Right atrium auricular region (tissue), 2 donors: ENCODE data around the gene SPDEF. TPM values are rescaled to one million over a fixed set of nuclear protein-coding genes. Genes with fewer than 3 reads are reported as not detected.

Experiments used
- DNase-seq: peaks from one replicate; pipeline ENCODE4 v3.0.0-alpha.2; 2019; ENCODE audit warnings: low spot score
- H3K27ac ChIP-seq, 2 donors: fragments of 200-600 bp; sonication (generic); 1 replicate in 1 of 2; 2 replicates in 1 of 2; pipeline ENCODE4 v1.5.1; 2016 to 2019
- H3K27me3 ChIP-seq, 2 donors: fragments of 200-600 bp; sonication (generic); one replicate each; pipeline versions ENCODE4 v1.5.1 to v1.6.0; 2017 to 2019
- H3K36me3 ChIP-seq: fragments of 200-600 bp; sonication (generic); one replicate; pipeline ENCODE4 v1.5.1; 2016
- H3K4me1 ChIP-seq, 2 donors: fragments of 200-600 bp; sonication (generic); one replicate each; pipeline versions ENCODE4 v1.5.1 to v1.6.0; 2017 to 2019
- H3K4me3 ChIP-seq, 2 donors: fragments of 200-600 bp; sonication (generic); 1 replicate in 1 of 2; 2 replicates in 1 of 2; pipeline ENCODE4 v1.5.1; 2017 to 2019; ENCODE audit warnings: mild to moderate bottlenecking in 1 of 2, moderate library complexity in 1 of 2
- H3K9me3 ChIP-seq, 2 donors: fragments of 200-600 bp; sonication (generic); one replicate each; pipeline ENCODE4 v1.5.1; 2019
- total RNA-seq, 2 donors: library from RNA; depleted of rRNA; stranded (reverse); fragments of >200 nt; gene quantifications; one replicate each; pipeline ENCODE4 v1.1.0, GENCODE V29; 2016
- TF ChIP-seq, protein P1 (sequence below), 2 donors: fragments of 200-600 bp; sonication (generic); IDR thresholded peaks; one replicate each; pipeline ENCODE4 v1.5.1; 2019; ENCODE audit warnings: antibody characterized with exemption in 2 of 2

SPDEF gene
- total RNA-seq, 2 donors from 2014 or later = 0.22 to 0.31 TPM

DNA sequence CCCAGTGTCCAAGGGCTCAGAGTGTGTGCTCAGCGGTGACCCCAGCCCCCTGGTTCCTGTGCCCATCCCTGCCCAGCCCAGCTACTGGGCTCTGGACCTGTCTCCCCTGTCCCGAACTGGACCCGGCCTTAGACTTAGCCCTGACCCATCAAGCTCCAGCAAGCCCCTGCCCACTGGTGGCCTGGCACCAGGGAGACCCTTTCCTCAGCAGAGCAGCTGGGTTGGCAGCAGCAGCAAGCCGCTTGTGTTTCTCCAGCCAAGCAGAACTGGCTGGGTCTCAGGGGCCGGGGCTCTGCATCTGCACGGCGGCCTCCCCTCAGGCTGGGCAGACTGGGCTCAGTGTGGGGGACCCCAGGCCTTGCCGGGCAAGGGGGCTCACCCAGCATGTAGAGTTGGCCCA lies 801 bp downstream of the SPDEF start:
- peaks cover 0 to 8% of the 10 kb centered on the region in 2 donors for H3K9me3 ChIP-seq
- TF ChIP-seq, protein P1, sequence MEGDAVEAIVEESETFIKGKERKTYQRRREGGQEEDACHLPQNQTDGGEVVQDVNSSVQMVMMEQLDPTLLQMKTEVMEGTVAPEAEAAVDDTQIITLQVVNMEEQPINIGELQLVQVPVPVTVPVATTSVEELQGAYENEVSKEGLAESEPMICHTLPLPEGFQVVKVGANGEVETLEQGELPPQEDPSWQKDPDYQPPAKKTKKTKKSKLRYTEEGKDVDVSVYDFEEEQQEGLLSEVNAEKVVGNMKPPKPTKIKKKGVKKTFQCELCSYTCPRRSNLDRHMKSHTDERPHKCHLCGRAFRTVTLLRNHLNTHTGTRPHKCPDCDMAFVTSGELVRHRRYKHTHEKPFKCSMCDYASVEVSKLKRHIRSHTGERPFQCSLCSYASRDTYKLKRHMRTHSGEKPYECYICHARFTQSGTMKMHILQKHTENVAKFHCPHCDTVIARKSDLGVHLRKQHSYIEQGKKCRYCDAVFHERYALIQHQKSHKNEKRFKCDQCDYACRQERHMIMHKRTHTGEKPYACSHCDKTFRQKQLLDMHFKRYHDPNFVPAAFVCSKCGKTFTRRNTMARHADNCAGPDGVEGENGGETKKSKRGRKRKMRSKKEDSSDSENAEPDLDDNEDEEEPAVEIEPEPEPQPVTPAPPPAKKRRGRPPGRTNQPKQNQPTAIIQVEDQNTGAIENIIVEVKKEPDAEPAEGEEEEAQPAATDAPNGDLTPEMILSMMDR (IDR thresholded peaks at IDR 0.05) = no peak
- DNase-seq = no peak
- no peak overlapping the region for H3K27ac ChIP-seq
- no peak overlapping the region for H3K4me3 ChIP-seq
- no peaks in the 10 kb centered on the region for H3K4me1 ChIP-seq
- no peaks in the 10 kb centered on the region for H3K27me3 ChIP-seq
- H3K36me3 ChIP-seq = no peaks in the 10 kb centered on the region

DNA sequence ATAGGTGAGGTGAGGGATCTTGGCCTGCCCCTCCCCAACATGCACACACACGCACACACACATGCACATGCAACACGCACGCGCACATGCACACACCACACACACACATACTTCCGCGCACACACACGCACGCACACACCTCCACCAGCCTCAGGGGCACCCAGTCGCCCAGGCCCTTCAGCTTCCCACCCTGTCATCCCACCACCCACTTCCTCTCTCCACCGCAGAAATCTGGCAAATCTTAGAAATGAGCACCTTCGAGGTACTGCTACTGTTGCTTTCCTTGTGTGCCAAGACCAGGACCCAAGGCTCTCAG lies 1.2 kb downstream of the SPDEF start:
- peaks cover 0 to 8% of the 10 kb centered on the region in 2 donors for H3K9me3 ChIP-seq
- TF ChIP-seq, protein P1 (IDR thresholded peaks at IDR 0.05) = no peak
- no peak overlapping the region for H3K27ac ChIP-seq
- H3K4me1 ChIP-seq = no peaks in the 10 kb centered on the region
- no peaks in the 10 kb centered on the region for H3K27me3 ChIP-seq
- H3K36me3 ChIP-seq = no peaks in the 10 kb centered on the region
- DNase-seq = no peak
- no peak overlapping the region for H3K4me3 ChIP-seq

DNA sequence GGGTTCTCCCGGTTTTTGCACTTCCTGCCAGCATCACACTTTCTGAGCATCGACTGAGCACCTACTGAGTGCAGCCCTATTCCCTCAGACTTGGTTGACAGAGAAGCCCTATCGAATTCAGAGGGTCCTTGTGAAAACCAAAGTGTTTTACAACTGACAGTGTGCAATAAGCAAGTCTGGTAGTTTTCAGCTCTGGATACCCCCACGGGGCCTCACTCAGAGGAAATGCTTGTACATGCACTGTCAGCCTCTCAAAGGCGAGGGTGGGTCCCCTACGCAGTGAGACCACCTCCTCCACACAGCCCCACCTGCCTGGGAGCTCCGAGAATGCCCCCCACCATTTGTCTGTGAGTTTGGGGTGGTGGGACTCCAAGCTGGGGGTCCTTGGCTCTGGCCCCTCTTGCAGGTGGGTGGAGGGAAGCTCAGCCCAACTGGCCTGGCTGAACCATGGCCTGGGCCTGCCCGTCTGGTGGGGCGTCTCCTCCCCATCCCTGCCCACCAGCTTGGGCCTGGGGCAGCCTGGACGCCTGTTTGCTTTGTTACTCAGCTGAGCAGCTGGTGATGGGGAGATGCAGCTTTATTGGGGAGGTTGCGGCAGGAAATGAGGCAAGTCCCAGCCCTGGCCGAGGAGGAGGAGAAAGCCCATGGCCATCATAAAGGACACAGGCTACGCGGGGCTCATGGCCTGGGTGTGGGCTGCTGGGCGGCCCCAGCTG lies 1.7 kb downstream of the SPDEF start:
- Histone ChIP-seq H3K4me3 (no peak overlapping the region), H3K27me3 (no peaks in the 10 kb centered on the region), H3K27ac (no peak overlapping the region), H3K9me3 (peaks cover 0 to 8% of the 10 kb centered on the region in 2 donors), H3K36me3 (no peaks in the 10 kb centered on the region), H3K4me1 (no peaks in the 10 kb centered on the region)
- TF ChIP-seq, protein P1 (IDR thresholded peaks at IDR 0.05) = no peak
- DNase-seq = no peak

DNA sequence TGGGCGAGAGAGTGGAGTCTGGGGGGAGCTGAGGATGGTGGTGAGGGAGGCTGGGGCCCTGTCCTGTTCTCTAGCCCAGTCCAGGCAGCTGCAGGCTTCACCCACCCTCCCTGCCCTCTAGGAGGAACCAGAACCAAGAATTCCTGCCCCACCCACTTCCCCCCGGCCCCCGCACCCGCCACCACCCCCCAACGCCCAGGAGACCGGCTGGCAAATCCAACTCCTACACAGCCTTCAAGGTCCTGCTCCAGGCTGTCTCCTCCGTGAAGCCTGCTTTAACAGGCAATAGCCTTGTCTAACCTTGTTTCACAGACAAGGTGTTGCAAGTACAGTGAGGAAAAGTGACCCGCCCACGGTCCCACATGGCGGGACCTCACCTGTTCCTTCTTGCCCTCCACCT lies 2.4 kb downstream of the SPDEF start:
- H3K4me3 ChIP-seq = no peak overlapping the region
- no peaks in the 10 kb centered on the region for H3K27me3 ChIP-seq
- no peaks in the 10 kb centered on the region for H3K4me1 ChIP-seq
- no peak for DNase-seq
- H3K9me3 ChIP-seq = peaks cover 0 to 8% of the 10 kb centered on the region in 2 donors
- no peak overlapping the region for H3K27ac ChIP-seq
- no peaks in the 10 kb centered on the region for H3K36me3 ChIP-seq
- TF ChIP-seq, protein P1 (IDR thresholded peaks at IDR 0.05) = no peak

DNA sequence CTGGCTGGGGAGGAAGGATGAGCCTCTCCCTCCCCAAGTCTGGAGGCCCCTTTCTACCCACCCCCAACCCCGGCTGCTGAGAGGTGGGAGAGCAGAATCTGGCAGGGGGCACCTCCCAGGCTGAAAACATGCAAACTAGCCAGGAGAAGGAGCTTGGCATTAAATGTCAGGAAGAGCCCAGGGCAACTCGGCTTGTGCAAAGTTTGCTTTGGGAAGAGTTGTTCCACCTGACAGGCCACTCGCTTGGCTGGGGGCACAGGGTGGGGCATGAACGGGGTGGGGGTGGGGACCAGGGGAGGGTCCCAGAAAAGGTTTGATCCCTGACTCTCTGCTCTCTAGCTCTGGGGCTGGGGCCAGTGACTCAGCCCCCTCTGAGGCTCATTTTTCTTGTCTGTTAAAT lies 3.0 kb downstream of the SPDEF start:
- H3K9me3 ChIP-seq = peaks cover 0 to 2% of the 10 kb centered on the region in 2 donors
- H3K27ac ChIP-seq = no peak overlapping the region
- no peak overlapping the region for H3K4me3 ChIP-seq
- no peaks in the 10 kb centered on the region for H3K27me3 ChIP-seq
- no peaks in the 10 kb centered on the region for H3K36me3 ChIP-seq
- no peak for DNase-seq
- H3K4me1 ChIP-seq = no peaks in the 10 kb centered on the region
- TF ChIP-seq, protein P1 (IDR thresholded peaks at IDR 0.05) = no peak

DNA sequence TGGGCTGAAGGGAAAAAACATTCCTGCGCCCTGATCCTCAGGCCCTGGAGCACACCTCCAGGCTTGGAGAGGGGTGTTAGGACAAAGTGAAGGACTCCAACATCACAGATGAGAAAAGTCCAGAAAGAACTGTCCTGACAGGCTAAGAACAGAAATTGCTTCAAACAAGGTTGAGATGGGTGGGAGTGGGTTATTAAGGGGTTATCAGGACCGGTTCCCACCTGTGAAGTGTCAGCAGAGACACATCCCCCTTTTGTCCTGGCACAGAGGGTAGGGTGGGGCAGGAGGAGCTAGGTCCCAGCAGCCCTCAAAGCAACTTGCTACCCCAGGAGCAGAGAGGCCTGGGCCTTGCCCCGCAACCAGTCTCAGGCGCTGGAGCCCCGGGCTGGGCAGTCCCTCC lies 3.5 kb downstream of the SPDEF start:
- Histone ChIP-seq H3K4me3 (no peak overlapping the region), H3K27me3 (no peaks in the 10 kb centered on the region), H3K9me3 (no peaks in the 10 kb centered on the region), H3K27ac (no peak overlapping the region), H3K4me1 (no peaks in the 10 kb centered on the region), H3K36me3 (no peaks in the 10 kb centered on the region)
- DNase-seq = no peak
- TF ChIP-seq, protein P1 (IDR thresholded peaks at IDR 0.05) = no peak
